ENCODE data around the gene COL20A1.

The COL20A1 gene

DNA sequence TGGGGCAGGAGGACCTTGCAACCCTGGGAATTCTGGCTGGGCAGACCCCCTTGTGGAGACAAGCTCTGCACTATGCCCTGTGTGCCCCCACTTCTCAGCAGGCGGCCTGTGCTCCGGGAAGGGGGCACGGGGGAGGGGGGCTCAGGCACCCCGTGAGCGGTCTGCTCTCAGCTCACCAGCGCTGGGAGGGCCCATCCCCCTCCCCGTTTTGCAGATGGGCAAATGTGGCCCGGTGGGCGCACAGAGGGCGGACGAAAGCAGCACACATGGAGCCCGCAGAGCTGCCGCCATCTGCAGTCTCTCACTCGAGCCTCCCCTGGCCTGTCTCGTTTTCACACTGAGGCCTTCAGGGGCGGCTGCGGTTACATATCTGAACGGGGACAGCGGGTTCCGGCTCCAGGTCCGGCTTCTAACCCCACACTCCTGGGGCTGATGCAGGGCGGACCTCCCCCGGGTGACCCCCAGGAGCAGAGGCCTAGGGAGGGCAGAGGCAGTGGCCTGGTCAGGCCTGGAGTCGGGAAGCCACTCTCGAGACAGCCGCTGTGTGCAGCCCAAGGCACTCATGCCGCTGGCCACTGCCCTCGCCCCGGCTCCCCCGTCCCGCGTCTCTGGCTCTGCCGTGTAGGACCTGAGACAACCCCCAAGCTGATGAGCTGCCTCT, 54.2 kb downstream of the COL20A1 start:
- no peak for DNase-seq (ENCODE audit: low read depth in 2 of 3, low spot score in 2 of 3)

DNA sequence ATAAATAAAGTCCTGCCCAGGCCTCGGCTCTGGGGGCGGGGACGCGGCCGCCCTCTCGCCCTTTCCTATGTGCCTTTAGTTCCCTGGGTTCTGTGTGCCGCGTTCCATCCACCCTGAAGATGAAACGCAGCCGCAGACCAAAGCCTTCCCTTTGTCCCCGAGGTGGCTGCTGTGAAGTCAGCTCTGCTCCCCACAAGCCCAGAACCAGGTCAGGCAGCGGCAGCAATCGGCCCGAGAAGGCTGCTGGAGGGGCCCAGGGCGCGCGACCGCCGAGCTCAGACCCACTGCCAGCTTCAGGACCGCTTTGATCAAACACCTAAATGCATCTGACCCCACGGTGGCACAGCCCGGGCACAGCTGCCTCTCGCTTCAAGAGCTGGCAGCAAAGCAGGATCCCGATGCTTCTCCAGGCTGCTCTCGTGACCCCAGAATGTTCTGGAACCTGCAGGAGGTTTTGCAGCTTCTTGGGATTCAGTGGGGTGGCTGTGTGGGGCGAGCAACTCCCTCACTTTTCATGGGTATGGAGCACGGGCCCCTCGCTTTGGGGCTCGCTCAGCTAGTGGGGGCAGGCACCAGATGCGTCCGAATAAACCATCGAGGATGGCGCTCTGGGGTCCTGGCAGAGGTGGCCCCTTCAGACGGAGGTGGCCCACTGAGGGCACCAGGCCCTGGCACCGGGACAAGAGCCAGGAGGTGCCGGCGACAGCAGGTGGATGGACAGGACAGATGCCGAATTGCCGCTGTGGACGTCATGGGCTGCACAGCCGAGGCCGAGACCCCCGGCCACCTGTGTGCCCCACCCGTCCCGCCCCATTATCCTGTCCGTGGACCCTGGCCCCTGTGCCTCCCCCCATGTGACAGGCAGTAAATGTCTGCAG, 55.2 kb downstream of the COL20A1 start:
- no peak for DNase-seq (ENCODE audit: low read depth in 2 of 3, low spot score in 2 of 3)

DNA sequence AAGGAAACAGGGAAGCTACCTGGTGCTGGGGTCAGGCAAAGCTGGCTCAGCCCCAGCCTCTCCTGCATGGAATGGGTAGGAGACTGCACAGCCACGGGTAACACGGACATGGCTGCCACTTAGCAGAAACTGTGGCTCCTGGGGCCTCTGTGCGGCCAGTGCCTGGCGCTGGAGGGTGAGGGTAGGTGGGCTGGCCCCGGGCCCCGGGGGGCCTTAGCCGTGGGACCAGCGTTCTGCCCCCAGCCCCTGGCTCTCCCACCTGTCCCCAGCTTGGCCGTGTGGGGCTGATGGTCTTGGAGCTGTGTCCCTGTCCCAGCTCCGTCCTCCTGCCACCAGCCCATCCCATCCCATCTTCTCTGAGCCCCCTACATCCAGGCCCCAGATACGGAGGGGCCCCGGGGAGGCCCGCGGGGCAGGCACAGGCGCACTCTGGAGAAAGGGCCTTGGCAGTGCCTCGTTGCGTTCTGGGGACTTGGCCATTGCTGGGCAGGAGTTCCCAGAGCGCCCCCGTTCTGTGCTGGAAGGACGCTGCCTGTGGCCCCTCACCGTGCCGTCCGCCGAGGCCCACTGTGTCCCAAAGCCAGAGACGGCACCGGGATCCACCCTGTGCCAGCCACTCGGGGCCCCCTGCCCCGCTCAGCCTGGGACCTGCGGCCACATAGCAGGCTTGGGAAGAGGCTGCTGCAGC, 56.0 kb downstream of the COL20A1 start:
- DNase-seq (ENCODE audit: low read depth in 2 of 3, low spot score in 2 of 3) = no peak

- DNase-seq (ENCODE audit: low read depth in 2 of 3, low spot score in 2 of 3) = no peak
Observed at GRCh38 chr20:63349516-63349895, 56.5 kb downstream of the COL20A1 start.

DNA sequence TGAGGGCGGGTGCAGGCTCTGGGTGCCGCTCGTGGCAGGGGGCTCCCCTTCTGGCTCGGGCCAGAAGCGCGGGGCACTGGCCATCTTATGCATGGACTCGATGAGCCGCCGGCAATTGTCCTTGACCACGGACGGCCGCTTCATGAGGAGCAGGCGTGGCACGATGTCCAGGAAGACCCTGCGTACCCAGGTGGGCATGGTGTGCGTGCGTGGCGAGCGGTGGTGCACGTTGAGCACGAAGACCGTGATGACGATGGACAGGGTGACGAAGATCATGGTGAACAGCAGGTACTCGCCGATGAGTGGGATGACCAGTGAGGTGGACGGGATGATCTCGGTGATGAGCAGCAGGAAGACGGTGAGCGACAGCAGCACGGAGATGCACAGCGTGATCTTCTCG, 57.2 kb downstream of the COL20A1 start:
- no peak for DNase-seq (ENCODE audit: low read depth in 2 of 3, low spot score in 2 of 3)

DNA sequence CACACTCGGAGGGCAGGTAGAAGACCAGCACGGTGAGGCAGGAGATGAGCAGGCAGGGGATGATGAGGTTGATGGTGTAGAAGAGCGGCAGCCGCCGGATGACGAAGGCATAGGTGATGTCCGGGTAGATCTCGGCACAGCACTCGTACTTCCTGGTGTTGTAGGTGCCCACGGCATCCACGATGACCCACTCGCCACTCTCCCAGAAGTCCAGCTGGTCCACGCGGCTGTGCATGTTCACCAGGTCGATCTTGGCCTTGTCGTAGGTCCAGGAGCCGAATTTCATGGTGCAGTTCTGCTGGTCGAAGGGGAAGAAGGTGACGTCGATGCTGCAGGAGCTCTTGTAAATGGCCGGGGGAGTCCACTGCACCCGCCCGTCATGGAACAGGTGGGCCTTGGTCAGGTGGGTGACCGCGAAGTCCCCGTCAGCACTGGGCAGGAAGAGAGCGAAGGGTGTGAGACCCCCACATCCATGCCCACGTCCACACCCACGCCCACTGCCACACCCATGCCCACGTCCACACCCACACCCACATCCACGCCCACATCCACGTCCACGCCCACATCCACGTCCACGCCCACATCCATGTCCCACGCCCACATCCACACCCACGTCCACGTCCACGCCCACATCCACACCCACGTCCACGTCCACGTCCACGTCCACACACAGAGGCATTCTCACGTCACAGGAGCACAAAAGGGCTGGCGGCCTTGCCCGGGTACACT, 57.8 kb downstream of the COL20A1 start:
- no peak for DNase-seq (ENCODE audit: low read depth in 2 of 3, low spot score in 2 of 3)

GRCh38 chr20:63351326-63351700, 58.3 kb downstream of the COL20A1 start:
- DNase-seq (ENCODE audit: low read depth in 2 of 3, low spot score in 2 of 3) = no peak

DNA sequence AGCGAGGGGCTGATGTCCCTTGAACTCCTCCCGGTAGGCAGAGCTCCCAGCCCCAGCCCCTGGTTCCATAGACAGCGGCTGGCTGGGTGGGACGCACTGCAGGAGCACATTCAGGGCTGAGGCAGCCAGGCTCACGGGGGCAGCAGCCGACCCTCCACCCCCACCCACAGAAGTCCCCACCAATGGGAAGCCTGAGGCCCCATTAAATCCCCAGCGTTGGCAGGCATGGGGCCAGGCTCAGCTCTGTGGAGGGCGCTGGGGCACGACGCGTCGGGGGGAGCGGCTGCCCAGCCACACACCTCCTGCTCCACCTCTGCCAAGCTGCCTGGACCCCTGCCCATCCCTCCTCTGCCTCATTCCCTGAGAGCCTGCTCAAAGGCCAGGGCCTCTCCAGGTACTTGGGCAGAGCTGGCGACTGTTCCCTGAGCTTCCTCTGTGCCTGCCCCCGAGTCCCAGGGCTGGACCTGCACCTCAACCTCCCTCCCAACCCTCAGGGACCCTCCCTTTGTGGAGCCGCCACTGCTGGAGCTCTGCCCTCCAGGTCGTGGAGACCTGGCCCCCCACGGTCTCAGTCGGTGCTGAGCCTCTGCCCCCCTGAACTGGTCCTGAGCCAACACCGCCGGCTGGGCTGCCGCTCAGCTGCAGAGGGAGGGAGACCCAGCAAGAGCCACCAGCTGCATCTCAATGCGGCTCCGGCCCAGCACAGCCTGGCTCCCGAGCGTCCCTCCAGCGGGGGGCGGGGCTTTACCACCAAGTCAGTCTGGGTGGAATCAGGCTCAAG, 59.0 kb downstream of the COL20A1 start:
- DNase-seq (ENCODE audit: low read depth in 2 of 3, low spot score in 2 of 3) = no peak

GRCh38 chr20:63352811-63353221, 59.8 kb downstream of the COL20A1 start:
- DNase-seq (ENCODE audit: low read depth in 2 of 3, low spot score in 2 of 3) = no peak

GRCh38 chr20:63354636-63355350, 61.8 kb downstream of the COL20A1 start:
- DNase-seq (ENCODE audit: low read depth in 2 of 3, low spot score in 2 of 3) = no peak

- no peak for DNase-seq (ENCODE audit: low read depth in 2 of 3, low spot score in 2 of 3)
Observed at GRCh38 chr20:63355781-63356295, 62.9 kb downstream of the COL20A1 start.

GRCh38 chr20:63356511-63356910, 63.5 kb downstream of the COL20A1 start:
- no peak for DNase-seq (ENCODE audit: low read depth in 2 of 3, low spot score in 2 of 3)

GRCh38 chr20:63356931-63357879, 64.2 kb downstream of the COL20A1 start:
- no peak for DNase-seq (ENCODE audit: low read depth in 2 of 3, low spot score in 2 of 3)

DNA sequence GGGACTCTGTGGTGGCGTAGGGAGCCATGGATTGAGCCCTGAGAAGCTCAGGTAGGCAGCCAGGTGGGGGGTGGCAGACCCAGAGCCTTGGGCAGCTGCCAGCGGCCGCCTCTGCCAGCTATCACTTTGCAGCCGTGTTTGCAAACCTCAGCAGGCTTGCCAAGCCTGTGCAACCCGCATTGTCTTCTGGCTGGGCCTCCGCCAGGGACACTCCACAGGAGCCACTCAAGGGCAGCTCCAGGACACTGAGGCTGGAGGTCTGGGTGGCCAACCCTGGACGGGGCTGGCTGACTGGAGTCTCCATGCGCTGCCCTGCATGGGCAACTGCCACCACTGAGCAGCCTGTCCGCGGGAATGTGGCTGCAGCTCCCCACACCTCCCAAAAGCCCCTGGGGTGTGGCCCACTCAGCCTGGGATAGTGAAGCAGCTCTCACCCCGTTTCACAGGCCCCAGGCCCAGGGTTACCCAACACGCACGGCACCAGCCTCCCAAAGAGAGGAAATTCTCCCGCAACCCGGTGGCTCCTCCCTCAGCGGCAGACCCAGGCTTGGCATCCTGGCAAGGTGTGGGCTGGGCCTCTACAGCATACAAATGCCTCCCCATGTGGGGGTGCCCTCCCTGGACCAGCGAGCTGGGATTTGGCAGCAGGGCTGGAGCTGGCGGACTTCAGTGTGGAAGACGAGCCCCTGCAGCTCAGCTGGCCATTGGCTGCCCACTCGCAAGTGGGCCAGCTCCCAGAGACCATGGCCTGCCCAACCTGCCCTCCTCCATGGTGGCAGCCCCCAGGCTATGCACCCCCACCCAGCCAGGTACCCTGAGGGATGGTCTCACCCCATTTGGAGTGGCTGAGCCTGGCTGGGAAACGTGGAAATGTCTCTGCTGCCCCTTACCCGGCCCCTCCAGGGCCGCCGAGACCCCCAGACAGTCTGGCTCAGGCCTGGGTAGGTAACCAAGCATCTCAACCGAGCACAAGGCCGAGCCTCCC, 65.2 kb downstream of the COL20A1 start:
- no peak for DNase-seq (ENCODE audit: low read depth in 2 of 3, low spot score in 2 of 3)

GRCh38 chr20:63359164-63359934, 66.4 kb downstream of the COL20A1 start:
- DNase-seq (ENCODE audit: low read depth in 2 of 3, low spot score in 2 of 3) = no peak

- no peak for DNase-seq (ENCODE audit: low read depth in 2 of 3, low spot score in 2 of 3)
Observed at GRCh38 chr20:63359937-63360849, 67.2 kb downstream of the COL20A1 start.

Measured in activated CD8-positive, alpha-beta memory T cell treated with anti-CD3 and anti-CD28 coated beads for 48 hours (primary cell).